ENCODE measurements around the gene C4A.
"Not testable (repeated sequence)": the region's sequence is repeated elsewhere in the genome, so short reads cannot be mapped to it uniquely, and the experiment has no call there.

DNA sequence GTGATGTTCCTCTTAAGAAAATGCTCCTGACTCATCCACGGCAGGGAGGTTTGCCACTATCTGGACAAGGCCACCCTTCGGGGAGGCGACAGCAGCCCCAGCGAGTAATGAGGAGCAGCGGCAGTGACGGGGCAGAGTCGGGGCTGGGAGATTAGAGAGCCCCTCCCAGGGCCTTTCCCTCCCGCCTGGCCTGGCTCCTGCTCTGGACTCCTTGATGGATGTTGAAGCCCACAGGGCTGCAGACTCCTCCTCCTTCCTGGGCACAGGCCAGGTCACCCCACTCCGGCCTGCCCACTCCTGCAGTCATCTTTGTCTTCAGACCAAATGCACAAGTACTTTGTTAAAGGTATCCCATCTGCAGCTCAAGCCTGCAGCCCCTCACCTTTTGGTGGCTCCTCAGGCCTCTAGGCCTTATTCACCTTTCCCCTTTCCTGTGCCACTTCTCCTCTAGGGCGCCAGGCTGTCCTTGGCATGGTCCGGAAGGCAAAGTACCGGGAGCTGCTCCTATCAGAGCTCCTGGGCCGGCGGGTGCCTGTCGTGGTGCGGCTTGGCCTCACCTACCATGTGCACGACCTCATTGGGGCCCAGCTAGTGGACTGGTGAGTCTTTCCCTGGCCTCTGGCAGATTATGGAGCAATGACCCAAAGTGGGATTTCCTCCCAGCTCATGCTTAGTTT lies 31.2 kb downstream of the C4A start:
- TF ChIP-seq, protein P1, sequence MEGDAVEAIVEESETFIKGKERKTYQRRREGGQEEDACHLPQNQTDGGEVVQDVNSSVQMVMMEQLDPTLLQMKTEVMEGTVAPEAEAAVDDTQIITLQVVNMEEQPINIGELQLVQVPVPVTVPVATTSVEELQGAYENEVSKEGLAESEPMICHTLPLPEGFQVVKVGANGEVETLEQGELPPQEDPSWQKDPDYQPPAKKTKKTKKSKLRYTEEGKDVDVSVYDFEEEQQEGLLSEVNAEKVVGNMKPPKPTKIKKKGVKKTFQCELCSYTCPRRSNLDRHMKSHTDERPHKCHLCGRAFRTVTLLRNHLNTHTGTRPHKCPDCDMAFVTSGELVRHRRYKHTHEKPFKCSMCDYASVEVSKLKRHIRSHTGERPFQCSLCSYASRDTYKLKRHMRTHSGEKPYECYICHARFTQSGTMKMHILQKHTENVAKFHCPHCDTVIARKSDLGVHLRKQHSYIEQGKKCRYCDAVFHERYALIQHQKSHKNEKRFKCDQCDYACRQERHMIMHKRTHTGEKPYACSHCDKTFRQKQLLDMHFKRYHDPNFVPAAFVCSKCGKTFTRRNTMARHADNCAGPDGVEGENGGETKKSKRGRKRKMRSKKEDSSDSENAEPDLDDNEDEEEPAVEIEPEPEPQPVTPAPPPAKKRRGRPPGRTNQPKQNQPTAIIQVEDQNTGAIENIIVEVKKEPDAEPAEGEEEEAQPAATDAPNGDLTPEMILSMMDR (IDR thresholded peaks at IDR 0.05) = not testable (repeated sequence)
- not testable (repeated sequence) for TF ChIP-seq EP300, POLR2A (IDR thresholded peaks at IDR 0.05)
